SK-N-MC (cell line): Measurements from ENCODE around the gene GOLGB1.

Experiments used
- EZH2 ChIP-seq: fragments of 200-600 bp; sonication (generic); IDR thresholded peaks from one replicate; pipeline ENCODE4 v1.6.1; 2017; ENCODE audit warnings: antibody characterized with exemption
- POLR2AphosphoS5 ChIP-seq: IDR thresholded peaks from 2 replicates; pipeline ENCODE4 v1.6.1; 2012; ENCODE audit warnings: mild to moderate bottlenecking, low read depth, low read length, borderline replicate concordance

- TF ChIP-seq POLR2AphosphoS5 (no peak), EZH2 (no peak)
Measured at GRCh38 chr3:121730940-121731687, 18.4 kb downstream of the GOLGB1 start.
